OCI-LY1 (cell line): ENCODE data around the gene SNX27.
"Not testable (repeated sequence)": the region's sequence is repeated elsewhere in the genome, so short reads cannot be mapped to it uniquely, and the experiment has no call there.

Experiments
- H2AFZ ChIP-seq: fragments of 200-600 bp; sonication (generic), shearing (Covaris generic); 2 replicates; pipeline ENCODE4 v1.6.0; 2014; ENCODE audit warnings: antibody characterized with exemption, mild to moderate bottlenecking, low read length
- H3F3A ChIP-seq: fragments of 200-600 bp; sonication (generic), shearing (Covaris generic); 2 replicates; pipeline ENCODE4 v1.6.0; 2014; ENCODE audit warnings: mild to moderate bottlenecking, antibody characterized with exemption, low read length, moderate library complexity; ENCODE audit not compliant: insufficient read depth
- H3K27ac ChIP-seq: fragments of 200-600 bp; sonication (generic); 2 replicates; pipeline ENCODE4 v1.5.1; 2014; ENCODE audit warnings: low read length, mixed run types, mild to moderate bottlenecking, low read depth; ENCODE audit not compliant: poor library complexity, severe bottlenecking
- H3K27me3 ChIP-seq: fragments of 200-600 bp; sonication (generic); 2 replicates; pipeline ENCODE4 v1.6.0; 2014; ENCODE audit warnings: antibody characterized with exemption, mild to moderate bottlenecking, low read length, moderate library complexity; ENCODE audit not compliant: insufficient read depth
- H3K36me3 ChIP-seq: fragments of 200-600 bp; sonication (generic); 2 replicates; pipeline ENCODE4 v1.6.1; 2014; ENCODE audit warnings: mild to moderate bottlenecking, antibody characterized with exemption, low read length, moderate library complexity, mixed read lengths; ENCODE audit not compliant: insufficient read depth
- H3K4me1 ChIP-seq: fragments of 200-600 bp; sonication (generic); 2 replicates; pipeline ENCODE4 v1.5.1; 2014; ENCODE audit warnings: mild to moderate bottlenecking, low read length, moderate library complexity; ENCODE audit not compliant: insufficient read depth, severe bottlenecking
- H3K4me2 ChIP-seq: fragments of 200-600 bp; sonication (generic), shearing (Covaris generic); 2 replicates; pipeline ENCODE4 v1.6.1; 2014; ENCODE audit warnings: low read length
- H3K4me3 ChIP-seq: fragments of 200-600 bp; sonication (generic); 2 replicates; pipeline ENCODE4 v1.5.1; 2014; ENCODE audit warnings: low read length, low read depth, mild to moderate bottlenecking, mixed read lengths; ENCODE audit not compliant: poor library complexity, severe bottlenecking
- H3K79me2 ChIP-seq: fragments of 200-600 bp; shearing (Covaris generic); 2 replicates; pipeline ENCODE4 v1.6.1; 2016; ENCODE audit warnings: mixed run types, low read length, mixed read lengths; ENCODE audit not compliant: insufficient read depth
- H3K9ac ChIP-seq: fragments of 200-600 bp; sonication (generic), shearing (Covaris generic); 2 replicates; pipeline ENCODE4 v1.6.1; 2014; ENCODE audit warnings: mild to moderate bottlenecking, low read length, mixed read lengths
- H3K9me2 ChIP-seq: fragments of 200-600 bp; sonication (generic), shearing (Covaris generic); 2 replicates; pipeline ENCODE4 v1.6.1; 2014; ENCODE audit warnings: low read depth, mild to moderate bottlenecking, low read length, mixed read lengths
- H3K9me3 ChIP-seq: fragments of 200-600 bp; shearing (Covaris generic); 2 replicates; pipeline ENCODE4 v1.6.1; 2014; ENCODE audit warnings: low read length, mixed read lengths
- H4K20me1 ChIP-seq: fragments of 200-600 bp; sonication (generic), shearing (Covaris generic); 2 replicates; pipeline ENCODE4 v1.6.0; 2016; ENCODE audit warnings: mild to moderate bottlenecking, low read length; ENCODE audit not compliant: insufficient read depth
- CTCF ChIP-seq: fragments of 200-600 bp; sonication (generic), shearing (Covaris generic); IDR thresholded peaks from 2 replicates; pipeline ENCODE4 v1.5.1; 2017; ENCODE audit warnings: mild to moderate bottlenecking, antibody characterized with exemption, low read length, moderate library complexity, mixed read lengths
- EZH2 ChIP-seq: fragments of 200-600 bp; sonication (generic), shearing (Covaris generic); IDR thresholded peaks from 2 replicates; pipeline ENCODE4 v1.8.0; 2017; ENCODE audit warnings: borderline replicate concordance, mixed run types, mild to moderate bottlenecking, antibody characterized with exemption, low read length, moderate library complexity, mixed read lengths

SNX27 gene

GRCh38 chr1:151681923-151682322 is 70.1 kb downstream of the SNX27 start:
- Histone ChIP-seq H3K79me2 (no peaks in the 10 kb centered on the region), H3K36me3 (peaks cover 15% of the 10 kb centered on the region), H3F3A (no peaks in the 10 kb centered on the region), H3K9ac (no peak overlapping the region), H3K27me3 (no peaks in the 10 kb centered on the region), H3K4me2 (no peak overlapping the region), H3K27ac (no peak overlapping the region), H3K9me3 (no peaks in the 10 kb centered on the region), H4K20me1 (no peaks in the 10 kb centered on the region), H3K9me2 (no peaks in the 10 kb centered on the region), H3K4me1 (no peaks in the 10 kb centered on the region), H2AFZ (no peak overlapping the region), H3K4me3 (no peak overlapping the region)
- no peak for TF ChIP-seq CTCF
- no peak for TF ChIP-seq EZH2

DNA sequence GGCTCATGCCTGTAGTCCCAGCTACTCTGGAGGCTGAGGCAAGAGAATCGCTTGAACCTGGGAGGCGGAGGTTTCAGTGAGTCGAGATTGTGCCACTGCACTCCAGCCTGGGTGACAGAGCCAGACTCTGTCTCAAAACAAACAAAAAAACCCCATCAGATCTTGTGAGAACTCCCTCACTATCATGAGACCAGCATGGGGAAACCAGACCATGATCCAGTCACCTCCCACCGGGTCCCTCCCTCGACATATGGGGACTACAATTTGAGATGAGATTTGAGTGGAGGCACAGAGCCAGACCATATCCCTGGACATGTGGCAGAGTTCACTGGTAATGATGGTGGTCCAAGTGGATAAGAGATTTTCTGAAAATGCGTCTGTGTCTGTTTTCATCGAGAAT is 71.1 kb downstream of the SNX27 start:
- not testable (repeated sequence) for H3K27me3 ChIP-seq, H3F3A ChIP-seq, H3K9me2 ChIP-seq, H4K20me1 ChIP-seq, H3K9me3 ChIP-seq, H3K9ac ChIP-seq, H3K4me1 ChIP-seq, H3K4me2 ChIP-seq, H2AFZ ChIP-seq, H3K79me2 ChIP-seq, H3K27ac ChIP-seq, H3K4me3 ChIP-seq
- H3K36me3 ChIP-seq, result peaks cover 15% of the 10 kb centered on the region

DNA sequence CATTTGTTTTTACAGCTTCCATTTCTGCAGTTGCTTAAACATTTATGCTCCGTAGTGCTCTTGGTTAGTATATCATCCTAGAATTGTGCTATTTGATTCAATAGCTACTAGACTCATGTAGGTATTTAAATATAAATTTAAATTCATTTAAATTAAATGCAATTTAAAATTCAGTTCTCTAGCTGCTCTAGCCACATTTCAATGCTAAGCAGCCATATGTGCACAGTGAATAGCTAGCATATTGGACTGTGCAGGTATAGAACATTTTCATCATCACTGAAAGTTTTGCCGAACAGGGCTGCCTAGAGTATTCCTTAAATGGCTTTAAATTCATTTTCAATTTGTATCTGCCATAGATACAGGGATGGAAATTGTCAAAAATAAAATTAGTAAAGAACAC is 72.3 kb downstream of the SNX27 start:
- H3K9ac ChIP-seq, result no peak overlapping the region
- no peak overlapping the region for H3K4me3 ChIP-seq
- no peaks in the 10 kb centered on the region for H4K20me1 ChIP-seq
- H3F3A ChIP-seq, result no peaks in the 10 kb centered on the region
- no peak overlapping the region for H3K4me2 ChIP-seq
- no peaks in the 10 kb centered on the region for H3K27me3 ChIP-seq
- no peaks in the 10 kb centered on the region for H3K9me3 ChIP-seq
- TF ChIP-seq EZH2, result no peak
- no peak for TF ChIP-seq CTCF
- no peaks in the 10 kb centered on the region for H3K9me2 ChIP-seq
- peaks cover 15% of the 10 kb centered on the region for H3K36me3 ChIP-seq
- no peak overlapping the region for H3K27ac ChIP-seq
- no peak overlapping the region for H2AFZ ChIP-seq
- no peaks in the 10 kb centered on the region for H3K79me2 ChIP-seq
- no peaks in the 10 kb centered on the region for H3K4me1 ChIP-seq

DNA sequence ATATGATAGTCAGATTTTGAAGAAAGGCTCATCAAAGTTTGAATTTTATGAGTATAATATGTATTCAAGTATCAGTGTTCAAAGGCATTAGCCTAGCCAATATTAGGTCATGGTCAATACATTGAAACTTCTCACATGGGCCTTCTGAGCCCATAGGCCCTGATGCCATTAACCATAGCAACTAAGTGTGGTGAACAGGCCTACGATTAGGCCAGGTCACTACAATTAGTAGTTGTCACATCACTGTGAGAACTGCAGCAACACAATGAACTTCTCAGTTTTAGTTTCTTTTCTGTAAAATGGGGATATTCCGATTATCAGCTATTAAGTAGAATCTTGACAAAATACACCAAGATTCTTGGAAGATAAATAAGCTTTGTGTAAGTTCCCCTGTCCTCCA is 74.7 kb downstream of the SNX27 start:
- Histone ChIP-seq H3K4me1 (no peaks in the 10 kb centered on the region), H4K20me1 (no peaks in the 10 kb centered on the region), H3K36me3 (peaks cover 15% of the 10 kb centered on the region), H3K9me3 (no peaks in the 10 kb centered on the region), H3K4me3 (no peak overlapping the region), H2AFZ (no peak overlapping the region), H3K9ac (no peak overlapping the region), H3F3A (no peaks in the 10 kb centered on the region), H3K79me2 (no peaks in the 10 kb centered on the region), H3K27me3 (no peaks in the 10 kb centered on the region), H3K27ac (no peak overlapping the region), H3K9me2 (no peaks in the 10 kb centered on the region), H3K4me2 (no peak overlapping the region)
- TF ChIP-seq EZH2 (no peak), CTCF (no peak)
